Activated CD4-positive, alpha-beta T cell treated with anti-CD3 and anti-CD28 coated beads, Interleukin-2, Interleukin-6, amounts not matched to agents 100 ng/mL and 50 ng/mL, durations not matched to agents 16 hours and 8 hours (primary cell): ENCODE measurements around the gene NFKBIE.
"Not testable (repeated sequence)": the region's sequence is repeated elsewhere in the genome, so short reads cannot be mapped to it uniquely, and the experiment has no call there.

Experiments used
- DNase-seq: peaks from one replicate; pipeline ENCODE4 v3.0.0-alpha.2; 2020

NFKBIE gene

GRCh38 chr6:44265007-44265721 lies at the start of gene NFKBIE:
NFKBIE (minus strand) TSS chr6:44265551; CDS start chr6:44265346, 205 bp downstream.
- peak; percentile 96 for DNase-seq

DNA sequence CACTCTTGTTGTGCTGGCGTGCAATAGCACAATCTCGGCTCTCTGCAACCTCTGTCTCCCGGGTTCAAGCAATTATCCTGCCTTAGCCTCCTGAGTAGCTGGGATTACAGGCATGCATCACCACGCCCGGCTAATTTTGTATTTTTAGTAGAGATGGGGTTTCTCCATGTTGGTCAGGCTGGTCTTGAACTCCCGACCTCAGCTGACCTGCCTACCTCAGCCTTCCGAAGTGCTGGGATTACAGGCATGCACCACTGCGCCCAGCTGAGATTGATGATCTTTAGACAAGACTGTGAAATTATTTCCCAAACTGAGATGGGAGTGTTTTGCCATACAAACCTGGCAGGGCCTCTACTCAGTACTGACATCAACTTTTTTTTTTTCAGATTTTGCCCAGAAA lies 49.3 kb upstream of the NFKBIE start:
- not testable (repeated sequence) for DNase-seq

GRCh38 chr6:44312901-44313788 lies 47.8 kb upstream of the NFKBIE start, which contains the start of gene AARS2:
AARS2 (minus strand) TSS chr6:44313347; CDS start chr6:44313323, 24 bp downstream.
- DNase-seq = peak; percentile 95

DNA sequence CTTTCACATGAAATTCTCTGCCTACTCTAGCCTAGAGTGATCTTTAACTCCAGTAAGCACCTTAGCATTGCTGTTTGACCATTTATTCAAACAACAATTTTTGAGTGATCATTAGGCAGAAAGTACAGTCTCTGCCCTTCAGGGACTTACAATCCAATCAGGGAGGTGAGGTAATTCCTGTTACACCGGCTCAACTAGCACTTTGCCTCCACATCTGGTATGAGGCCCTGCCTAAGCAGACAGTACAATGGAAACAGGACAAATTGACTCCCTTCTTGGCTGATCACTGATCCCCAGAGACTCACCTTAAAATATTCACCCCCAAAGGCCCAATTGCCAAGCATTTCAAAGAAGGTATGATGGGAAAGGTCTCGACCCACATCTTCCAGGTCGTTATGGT lies 46.4 kb upstream of the NFKBIE start:
- no peak for DNase-seq

DNA sequence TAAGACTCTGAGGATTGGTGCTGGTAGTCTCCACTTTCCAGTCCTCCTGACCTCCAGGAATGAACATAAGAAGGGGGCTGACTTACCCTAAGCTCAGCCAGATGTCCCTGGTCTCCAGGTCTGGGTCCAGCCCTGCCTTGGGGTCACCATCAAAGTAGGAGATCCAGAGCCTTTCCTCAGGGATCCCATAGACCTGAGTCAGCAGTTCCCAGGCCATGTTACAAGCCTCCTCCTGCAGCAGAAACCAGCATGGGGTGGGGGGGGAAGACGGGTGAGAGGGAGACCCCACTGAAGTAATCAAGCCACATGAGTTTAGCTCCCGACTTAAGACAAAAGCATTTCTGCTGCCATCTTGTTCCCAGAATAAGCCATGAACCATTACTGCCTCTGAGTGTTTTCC lies 46.0 kb upstream of the NFKBIE start:
- DNase-seq = no peak

DNA sequence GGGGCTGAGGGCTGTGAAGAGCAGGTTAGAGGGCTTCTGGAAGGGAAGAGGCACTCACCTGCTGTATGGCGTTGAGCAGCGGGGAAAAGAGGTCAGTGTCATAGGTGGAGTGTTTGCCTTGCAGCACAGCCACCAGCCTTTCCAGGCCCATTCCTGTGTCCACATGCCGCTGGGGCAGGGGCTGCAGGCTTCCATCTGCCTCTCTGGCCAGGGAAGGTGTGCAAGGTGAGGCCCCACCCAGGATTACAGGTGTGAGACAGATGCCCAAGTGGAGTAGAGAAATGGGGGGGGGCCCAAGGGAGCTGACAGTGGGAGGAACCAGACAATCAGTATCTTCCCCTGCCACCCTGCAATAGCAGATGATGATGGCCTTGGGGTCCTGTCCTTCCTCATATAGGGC lies 44.9 kb upstream of the NFKBIE start:
- no peak for DNase-seq

GRCh38 chr6:44309631-44310030 lies 44.3 kb upstream of the NFKBIE start:
- no peak for DNase-seq

- DNase-seq = no peak
Observed at GRCh38 chr6:44309092-44309491, 43.7 kb upstream of the NFKBIE start.

- DNase-seq = no peak
Observed at GRCh38 chr6:44307217-44307616, 41.9 kb upstream of the NFKBIE start.

- DNase-seq = no peak
Observed at GRCh38 chr6:44306710-44307109, 41.4 kb upstream of the NFKBIE start.

DNA sequence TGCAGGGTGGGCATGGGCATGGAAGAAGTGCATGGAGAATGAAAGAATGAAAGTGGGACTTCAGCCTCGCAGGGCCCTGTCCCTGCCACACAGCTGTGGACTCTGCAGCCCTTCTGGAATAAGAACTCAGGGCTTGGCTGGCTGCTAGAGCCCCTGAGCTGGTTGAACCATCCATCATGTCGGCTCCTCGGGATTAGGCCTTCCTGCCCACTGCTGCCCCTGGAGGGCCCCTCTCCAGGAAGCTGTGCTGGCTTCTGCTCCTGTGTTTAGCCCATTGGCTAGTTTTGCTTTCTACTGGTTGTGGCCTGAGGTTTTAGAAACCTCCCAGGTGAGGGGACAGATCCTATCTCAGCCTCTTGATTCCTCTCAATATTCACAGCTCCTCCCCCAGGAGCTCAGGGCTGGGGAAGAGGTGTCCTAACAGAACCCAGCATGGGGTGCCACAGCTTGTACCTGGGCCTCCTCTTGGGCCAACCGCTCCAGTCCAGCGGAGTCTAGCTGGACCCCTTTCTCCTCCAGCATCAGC lies 39.9 kb upstream of the NFKBIE start:
- no peak for DNase-seq

- peak; percentile 42 for DNase-seq
Observed at GRCh38 chr6:44304282-44305199, 39.2 kb upstream of the NFKBIE start.

DNA sequence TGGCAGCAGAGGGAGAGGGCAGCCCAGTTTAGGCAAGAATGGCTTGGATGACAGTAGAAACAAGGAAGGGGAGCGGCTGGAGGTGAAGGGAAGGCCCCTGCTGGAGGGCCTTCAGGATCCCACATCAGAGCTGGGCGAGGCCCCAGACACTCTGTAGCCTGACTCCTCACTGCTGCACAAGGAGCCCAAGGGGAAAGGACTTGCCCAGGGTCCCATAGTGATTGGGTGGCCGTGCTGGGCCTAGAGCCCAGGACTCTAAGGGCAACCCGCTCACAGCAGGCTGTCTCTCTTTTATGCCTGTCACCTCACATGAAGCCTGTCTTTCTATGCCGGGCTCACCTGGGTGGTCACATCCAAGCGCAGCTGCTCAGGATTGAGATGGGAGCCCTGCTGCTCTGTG lies 38.5 kb upstream of the NFKBIE start:
- DNase-seq = no peak

DNA sequence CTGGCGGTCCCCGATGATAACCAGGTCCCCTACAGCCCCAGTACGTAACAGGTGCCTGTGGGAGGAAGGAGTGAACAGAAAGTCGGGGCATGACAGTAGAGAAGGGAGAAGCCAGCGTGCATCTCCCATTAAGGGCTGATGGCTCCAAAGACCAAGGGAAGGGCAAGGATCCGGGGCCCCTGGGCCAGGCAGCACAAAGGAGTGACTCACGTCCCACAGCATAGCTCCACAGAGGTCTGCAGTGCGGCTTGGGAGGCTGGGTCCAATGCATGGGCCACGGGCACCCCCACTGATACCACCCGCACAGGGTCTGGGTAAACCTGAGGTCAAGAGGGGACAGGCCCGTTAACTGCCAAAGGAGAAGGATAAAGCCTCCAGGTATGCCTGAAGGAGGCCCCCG lies 37.5 kb upstream of the NFKBIE start:
- DNase-seq = no peak

- no peak for DNase-seq
Observed at GRCh38 chr6:44301782-44302564, 36.6 kb upstream of the NFKBIE start.

DNA sequence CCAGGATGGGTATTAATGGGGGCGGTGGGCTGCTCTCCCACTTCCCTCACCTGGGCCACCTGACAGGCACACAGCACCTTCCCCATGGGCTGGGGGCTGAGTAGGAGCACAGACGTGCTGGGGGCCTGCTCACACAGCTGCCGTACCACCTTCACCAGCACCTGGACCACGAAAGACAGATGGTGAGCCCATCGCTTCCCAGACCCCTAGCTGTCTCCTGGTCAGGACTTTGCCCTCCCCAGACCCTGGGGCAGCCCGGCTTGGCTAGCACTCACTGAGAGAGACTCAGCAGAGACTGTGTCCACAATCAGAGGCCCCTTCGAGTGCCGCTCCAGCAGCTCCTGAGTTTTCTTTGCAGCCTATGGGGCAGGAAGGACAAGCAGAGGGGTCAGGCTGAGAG lies 35.8 kb upstream of the NFKBIE start:
- no peak for DNase-seq

DNA sequence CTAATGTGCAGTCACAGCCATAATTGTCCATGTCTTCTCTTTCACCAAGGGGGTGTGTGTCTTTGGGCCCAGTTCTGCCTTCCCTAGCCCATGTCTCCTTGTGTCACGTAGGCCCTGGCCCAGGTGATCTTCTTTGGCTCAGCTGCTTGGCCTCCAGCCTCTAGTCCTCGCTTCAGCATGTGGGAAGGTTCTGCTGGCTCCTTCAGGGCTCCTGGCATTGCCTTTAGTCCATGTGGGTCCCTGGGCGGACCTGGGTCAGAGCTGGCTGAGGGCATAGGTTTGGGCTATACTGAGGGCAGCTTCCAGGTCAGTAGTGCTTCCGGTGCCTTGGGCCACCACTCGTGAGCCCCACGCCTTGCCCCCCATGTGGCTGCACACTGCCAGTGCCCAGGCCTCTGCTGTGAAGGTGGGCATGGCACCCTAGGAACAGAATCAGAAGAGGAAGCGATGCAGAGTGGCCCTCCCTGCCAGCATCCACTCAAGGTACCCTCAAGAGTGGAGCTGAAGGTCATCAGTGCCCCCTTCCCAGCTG lies 35.0 kb upstream of the NFKBIE start:
- DNase-seq = no peak

- DNase-seq = no peak
Observed at GRCh38 chr6:44298864-44299263, 33.5 kb upstream of the NFKBIE start.

DNA sequence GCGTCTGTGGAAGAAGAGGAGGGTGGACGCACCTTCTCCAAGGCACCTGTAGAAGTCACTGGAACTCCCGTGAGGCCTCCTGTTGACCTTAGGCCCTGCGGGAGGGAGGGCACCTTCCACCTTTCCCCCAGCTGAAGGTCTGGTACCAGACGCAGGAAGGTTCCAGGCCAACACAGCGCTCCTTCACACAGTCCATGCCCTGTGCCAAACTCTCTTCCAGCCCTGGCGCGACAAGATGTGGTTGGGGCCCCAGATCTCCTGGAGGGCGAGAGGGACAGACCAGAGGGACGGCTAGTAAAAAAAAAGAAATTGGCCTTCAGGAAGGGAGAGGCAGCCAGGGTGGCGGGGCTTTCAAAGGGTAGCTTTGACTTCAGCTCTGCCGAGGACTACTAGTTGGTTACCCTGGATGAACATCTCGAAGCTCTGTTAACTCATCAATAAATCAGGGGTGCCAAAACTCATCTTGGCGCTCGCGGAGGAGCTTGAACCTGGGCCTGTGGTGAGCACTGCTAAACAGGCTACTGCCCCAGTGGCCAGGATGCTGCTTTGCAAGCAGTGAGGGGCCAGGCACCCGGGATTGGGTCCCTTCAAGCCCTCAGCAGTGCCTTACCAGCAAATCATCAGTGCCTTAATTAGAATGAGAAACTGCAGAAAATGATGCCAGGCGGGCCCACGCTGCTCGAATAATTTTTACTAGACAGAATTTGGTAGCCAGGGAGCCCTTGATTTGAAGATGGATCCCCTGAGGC lies 32.9 kb upstream of the NFKBIE start:
- DNase-seq = no peak
